ES-I3 (cell line): Measurements from ENCODE around the gene NKAIN2.

Experiments
- H3K36me3 ChIP-seq: 2 replicates; pipeline ENCODE4 v1.6.1; 2013; ENCODE audit warnings: mild to moderate bottlenecking, low read length, control low read depth, moderate library complexity; ENCODE audit not compliant: insufficient read depth
- H3K4me1 ChIP-seq: 2 replicates; pipeline ENCODE4 v1.6.1; 2013; ENCODE audit warnings: mild to moderate bottlenecking, control low read depth, low read length; ENCODE audit not compliant: insufficient read depth
- H3K9ac ChIP-seq: 2 replicates; pipeline ENCODE4 v1.6.1; 2013; ENCODE audit warnings: low read depth, mild to moderate bottlenecking, low read length, moderate library complexity
- H3K9me3 ChIP-seq: 2 replicates; pipeline ENCODE4 v1.6.1; 2013; ENCODE audit warnings: mild to moderate bottlenecking, low read length, moderate library complexity; ENCODE audit not compliant: control insufficient read depth, insufficient read depth

The NKAIN2 gene

DNA sequence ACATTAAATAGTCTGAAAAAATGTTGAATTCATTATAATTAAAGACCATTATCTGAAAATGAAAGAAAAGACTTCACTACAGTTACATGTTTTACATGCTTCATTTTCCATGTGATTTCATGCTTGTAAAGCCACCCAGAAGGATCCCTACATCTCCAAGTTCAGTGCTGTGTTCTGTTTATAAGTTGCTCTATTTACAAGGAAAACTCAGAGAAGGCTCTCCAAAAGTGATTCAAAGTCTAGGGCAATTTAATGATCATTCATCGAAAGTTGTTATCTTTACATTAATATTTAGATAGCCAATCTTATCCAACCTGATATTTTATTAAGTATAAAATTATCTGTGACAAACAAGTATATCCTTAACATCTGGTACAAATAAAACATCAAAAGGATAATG lies 663.7 kb downstream of the NKAIN2 start:
- H3K36me3 ChIP-seq, result no peaks in the 10 kb centered on the region
- peaks cover 3% of the 10 kb centered on the region for H3K4me1 ChIP-seq
- no peak overlapping the region for H3K9ac ChIP-seq
- H3K9me3 ChIP-seq, result no peaks in the 10 kb centered on the region

DNA sequence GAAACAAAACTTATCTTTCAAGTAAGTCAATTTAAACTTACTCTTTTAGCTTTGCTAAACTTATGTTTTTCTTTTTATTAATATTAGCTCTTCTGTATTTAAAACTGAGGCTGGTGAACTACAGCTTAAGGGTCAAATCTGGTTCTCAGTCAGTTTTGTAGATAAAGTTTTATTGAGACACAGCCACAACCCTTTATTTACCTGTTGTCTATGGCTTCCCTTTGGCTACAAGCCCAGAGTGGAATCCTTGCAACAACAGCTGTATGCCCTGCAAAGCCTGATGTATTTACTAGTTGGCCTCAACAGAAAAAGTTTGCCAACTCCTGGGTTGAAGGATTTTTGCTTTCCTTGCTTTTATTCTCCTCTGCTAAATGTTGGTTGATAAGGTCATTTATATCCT lies 667.1 kb downstream of the NKAIN2 start:
- Histone ChIP-seq H3K9me3 (no peaks in the 10 kb centered on the region), H3K36me3 (no peaks in the 10 kb centered on the region), H3K9ac (no peak overlapping the region), H3K4me1 (peaks cover 5% of the 10 kb centered on the region)

DNA sequence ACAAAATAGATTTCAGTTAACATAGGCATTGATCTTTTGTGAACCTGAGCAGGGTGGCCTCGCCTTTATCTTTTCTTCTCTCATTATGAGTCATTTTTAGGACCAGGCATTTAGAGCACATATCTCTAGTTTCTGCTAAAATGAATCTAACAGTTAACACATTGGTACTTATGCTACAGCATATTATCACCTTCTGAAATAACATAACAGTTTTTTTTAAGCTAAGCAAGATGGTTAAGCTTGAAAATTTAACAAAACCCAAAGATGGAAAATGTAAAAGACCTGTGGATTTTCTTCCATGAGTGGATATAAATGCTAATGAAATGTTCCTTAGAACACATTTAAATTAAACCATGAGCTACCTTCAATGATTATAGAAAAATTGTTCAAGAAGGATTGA lies 671.5 kb downstream of the NKAIN2 start:
- H3K36me3 ChIP-seq, result no peaks in the 10 kb centered on the region
- H3K9ac ChIP-seq, result no peak overlapping the region

DNA sequence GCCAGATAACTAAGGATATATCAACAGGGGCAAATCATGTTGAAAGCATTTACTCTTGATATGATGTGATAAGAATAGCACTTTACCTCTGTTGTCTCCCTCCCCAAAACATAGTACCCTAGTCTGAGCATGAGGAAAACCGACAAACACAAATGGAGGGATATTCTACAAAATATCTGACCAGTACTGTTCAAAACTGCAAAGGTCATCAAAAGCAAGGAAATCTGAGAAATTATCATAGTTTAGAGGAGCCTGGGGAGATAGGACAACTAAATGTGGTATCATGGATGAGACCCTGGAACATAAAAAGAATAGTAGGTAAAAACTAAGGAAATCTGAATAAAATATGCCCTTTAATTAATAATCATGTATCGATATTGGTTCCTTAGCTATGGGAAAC lies 675.2 kb downstream of the NKAIN2 start:
- Histone ChIP-seq H3K4me1 (no peaks in the 10 kb centered on the region), H3K9me3 (no peaks in the 10 kb centered on the region), H3K36me3 (no peaks in the 10 kb centered on the region), H3K9ac (no peak overlapping the region)

More for the DNA sequence above, 671.5 kb downstream of the NKAIN2 start:
- H3K4me1 ChIP-seq, result peaks cover 5% of the 10 kb centered on the region
- H3K9me3 ChIP-seq, result no peaks in the 10 kb centered on the region

DNA sequence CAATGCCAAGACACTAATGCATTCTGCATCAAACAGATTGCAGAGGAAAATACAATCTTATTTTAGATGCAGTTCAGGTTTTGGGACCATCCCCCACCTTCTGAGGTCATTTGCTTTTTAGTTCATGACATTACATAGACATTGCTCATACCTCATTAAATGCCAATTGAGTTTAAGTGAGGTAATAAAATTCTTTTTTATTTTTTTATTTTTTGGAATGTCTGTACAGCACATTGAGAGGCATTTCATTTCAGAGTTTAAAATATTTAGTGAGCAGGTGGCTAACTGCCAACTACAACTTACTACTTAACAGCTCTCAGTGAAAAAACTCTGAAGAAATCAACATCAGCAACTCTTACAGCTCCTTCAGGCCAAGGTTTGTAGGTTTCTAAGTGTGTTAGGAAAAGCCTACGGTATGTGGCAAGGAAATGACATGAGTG lies 676.3 kb downstream of the NKAIN2 start:
- no peaks in the 10 kb centered on the region for H3K9me3 ChIP-seq
- no peaks in the 10 kb centered on the region for H3K4me1 ChIP-seq
- no peak overlapping the region for H3K9ac ChIP-seq
- H3K36me3 ChIP-seq, result no peaks in the 10 kb centered on the region

DNA sequence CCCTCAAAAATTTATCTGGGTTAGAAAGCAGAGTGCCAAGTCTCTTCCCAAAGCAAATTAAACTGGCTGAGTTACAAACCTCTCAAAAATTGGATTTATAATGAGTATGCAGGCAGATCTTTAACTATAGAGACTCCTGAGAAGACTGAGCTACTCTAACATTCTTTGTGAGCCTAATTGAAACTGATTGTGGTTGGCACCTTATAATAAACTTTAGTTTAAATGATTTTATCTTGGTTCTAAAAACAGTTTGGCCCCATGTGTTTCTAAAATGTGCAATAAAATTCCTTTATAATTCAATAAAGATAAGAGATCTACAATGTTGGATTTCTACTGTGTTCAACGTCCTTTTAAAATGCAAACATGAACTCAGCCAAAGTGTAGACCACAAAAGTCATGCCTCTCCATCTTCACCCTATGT lies 678.4 kb downstream of the NKAIN2 start:
- Histone ChIP-seq H3K36me3 (no peaks in the 10 kb centered on the region), H3K9ac (no peak overlapping the region), H3K4me1 (no peaks in the 10 kb centered on the region), H3K9me3 (no peaks in the 10 kb centered on the region)

DNA sequence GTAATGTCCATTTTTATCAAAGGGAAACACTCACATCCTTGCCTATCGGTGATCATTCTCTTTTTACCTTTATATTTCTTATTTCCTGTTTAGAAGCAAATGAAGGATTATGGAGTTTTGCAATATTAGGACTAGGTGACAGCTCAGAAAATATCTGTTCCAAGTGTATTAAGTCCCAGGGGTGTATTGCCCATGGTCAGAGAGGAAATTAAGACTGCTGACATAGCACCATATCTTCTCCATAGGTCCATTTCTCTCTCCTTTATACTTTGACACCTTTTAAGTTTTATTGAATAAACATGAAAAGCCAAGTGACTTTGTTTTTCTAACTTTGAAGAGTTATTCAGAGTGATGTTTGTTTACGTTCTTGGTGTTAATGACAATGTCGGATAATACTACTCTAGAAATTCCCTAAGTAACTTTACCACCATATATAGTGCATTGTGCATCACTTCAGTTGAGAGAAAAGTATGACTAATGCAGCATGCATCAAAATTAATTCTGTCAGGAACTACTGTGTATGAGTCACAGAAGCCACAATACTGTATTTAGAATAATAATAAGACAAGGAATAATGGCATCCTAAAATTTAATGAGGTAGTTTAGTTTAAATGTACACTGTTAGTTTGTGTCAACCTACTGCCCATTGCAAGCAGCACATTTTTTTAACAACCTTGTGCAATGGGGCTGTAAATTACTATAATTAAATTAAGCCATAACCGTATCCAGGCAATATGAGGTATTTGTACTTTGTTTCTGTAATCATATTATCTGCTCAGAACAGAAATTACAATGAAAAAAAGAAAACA lies 684.2 kb downstream of the NKAIN2 start:
- H3K4me1 ChIP-seq, result peaks cover 6% of the 10 kb centered on the region; the same call in 1 of the 2 replicates

DNA sequence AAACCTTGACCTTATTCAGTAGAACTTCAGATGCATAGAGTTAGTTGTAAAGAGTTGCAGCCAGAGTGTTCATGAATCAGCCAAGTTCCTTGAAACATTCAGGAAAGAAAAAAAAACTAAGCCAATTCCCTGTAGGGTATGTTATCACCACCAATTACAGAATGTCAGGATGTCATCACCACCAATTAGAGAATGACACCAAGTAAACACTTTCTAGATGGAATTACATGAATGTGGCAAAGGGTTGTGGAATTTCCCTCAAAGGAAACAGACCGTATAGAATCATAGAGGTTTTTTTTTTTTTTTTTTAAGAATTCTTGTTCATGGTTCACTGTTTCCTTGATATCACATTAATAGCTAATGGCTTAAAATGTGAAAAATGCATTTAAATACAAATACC lies 686.5 kb downstream of the NKAIN2 start:
- H3K9ac ChIP-seq, result no peak overlapping the region
- no peaks in the 10 kb centered on the region for H3K36me3 ChIP-seq
- no peaks in the 10 kb centered on the region for H3K9me3 ChIP-seq
- peaks cover 6% of the 10 kb centered on the region; the same call in 1 of the 2 replicates for H3K4me1 ChIP-seq

More for the DNA sequence above, 684.2 kb downstream of the NKAIN2 start:
- no peak overlapping the region for H3K9ac ChIP-seq
- H3K36me3 ChIP-seq, result no peaks in the 10 kb centered on the region
- H3K9me3 ChIP-seq, result no peaks in the 10 kb centered on the region

DNA sequence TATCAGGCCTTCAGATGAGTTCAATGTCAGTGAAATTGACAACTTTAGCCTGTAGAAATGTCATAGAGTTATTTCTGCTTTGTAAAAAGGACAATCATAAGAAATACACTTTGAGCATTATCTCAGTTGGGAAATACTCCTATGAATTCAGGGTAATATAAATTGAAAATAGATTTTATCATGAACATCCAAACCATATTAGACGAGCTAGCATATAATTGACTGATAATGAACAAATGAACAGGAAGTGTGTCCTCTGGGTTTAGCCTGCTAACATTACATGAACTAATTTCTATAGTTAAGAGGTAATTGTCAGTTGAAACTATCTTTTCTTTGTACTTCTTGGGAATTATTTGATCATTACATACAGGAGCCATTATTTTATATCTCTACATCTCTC lies 689.6 kb downstream of the NKAIN2 start:
- Histone ChIP-seq H3K9ac (no peak overlapping the region), H3K4me1 (no peaks in the 10 kb centered on the region), H3K9me3 (no peaks in the 10 kb centered on the region), H3K36me3 (no peaks in the 10 kb centered on the region)

DNA sequence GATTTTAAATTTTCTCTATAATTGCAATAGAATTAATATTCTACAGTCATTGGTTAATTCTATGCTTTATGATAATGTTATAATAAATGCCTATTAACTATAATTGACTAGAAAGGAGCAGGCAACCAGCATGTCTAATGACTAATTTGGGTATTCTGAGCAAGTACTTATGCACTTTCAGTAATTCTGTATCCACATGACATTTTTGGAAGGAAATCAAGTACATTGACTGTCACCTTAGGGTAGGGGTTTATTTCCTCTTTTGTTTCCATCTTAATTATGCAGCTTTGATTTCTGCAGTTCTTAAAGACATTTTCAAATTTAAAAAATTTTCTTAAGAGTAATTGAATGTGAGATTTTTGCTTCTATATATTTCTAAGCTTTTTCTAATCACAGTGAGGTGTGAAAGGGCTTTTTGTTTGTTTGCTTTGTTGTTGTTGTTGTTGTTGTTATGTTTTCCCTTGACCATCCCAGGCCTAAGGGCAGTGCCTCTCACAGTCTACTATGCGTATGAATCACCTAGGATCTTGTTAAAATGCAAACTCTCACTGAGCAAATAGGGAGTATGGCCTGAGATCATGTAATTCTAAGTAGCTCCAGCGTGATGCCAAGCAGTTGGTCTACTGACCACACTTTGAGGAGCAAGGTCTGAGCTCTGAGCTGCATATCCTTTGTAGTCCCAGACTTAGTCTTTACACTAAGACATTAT lies 691.4 kb downstream of the NKAIN2 start:
- Histone ChIP-seq H3K4me1 (no peaks in the 10 kb centered on the region), H3K9me3 (no peaks in the 10 kb centered on the region), H3K9ac (no peak overlapping the region), H3K36me3 (no peaks in the 10 kb centered on the region)

DNA sequence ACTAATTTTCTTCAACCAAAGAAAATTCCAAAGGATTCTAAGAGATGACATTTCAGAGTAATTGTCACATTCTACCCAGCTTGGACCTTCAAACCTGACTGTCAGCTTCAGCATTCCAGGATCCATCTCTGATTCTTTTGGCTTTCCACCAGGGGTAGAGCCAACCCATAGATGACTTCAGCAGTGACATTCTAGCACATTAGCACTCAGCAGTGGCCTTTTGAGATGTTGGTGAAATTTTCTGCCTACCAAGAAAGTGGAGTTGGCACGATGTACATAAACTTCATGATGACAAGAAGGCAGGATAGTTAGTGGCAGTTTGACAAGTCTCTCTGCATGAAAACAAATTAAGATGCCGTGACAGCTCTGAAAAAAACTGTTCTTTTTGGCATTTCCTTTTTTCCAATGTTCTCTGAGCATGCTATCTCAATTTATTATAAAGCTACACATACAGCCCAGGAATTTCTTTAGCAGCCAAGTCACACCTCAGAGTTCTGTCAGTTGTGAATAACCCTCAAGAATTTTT lies 692.1 kb downstream of the NKAIN2 start:
- H3K36me3 ChIP-seq, result no peaks in the 10 kb centered on the region
- H3K4me1 ChIP-seq, result no peaks in the 10 kb centered on the region
- H3K9me3 ChIP-seq, result no peaks in the 10 kb centered on the region
- H3K9ac ChIP-seq, result no peak overlapping the region

DNA sequence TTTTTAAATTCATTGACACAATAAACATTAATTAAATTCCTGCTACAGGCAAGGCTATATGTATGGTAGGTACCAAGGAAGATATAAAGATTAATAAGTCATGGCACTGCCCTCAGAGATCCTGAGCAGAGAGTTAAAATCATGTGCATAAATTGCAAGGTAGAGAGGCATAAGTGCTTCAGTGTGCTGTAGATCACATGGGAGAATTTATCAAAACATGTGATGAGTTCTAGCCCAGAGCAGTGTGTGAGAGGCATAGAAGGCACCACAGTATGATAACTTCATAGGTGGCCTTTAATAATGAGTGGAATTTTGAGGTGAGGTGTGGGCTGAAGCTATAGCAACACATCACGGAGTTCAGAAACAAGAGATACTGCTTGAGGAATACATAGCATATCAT lies 692.7 kb downstream of the NKAIN2 start:
- Histone ChIP-seq H3K9me3 (no peaks in the 10 kb centered on the region), H3K36me3 (no peaks in the 10 kb centered on the region), H3K4me1 (no peaks in the 10 kb centered on the region), H3K9ac (no peak overlapping the region)

DNA sequence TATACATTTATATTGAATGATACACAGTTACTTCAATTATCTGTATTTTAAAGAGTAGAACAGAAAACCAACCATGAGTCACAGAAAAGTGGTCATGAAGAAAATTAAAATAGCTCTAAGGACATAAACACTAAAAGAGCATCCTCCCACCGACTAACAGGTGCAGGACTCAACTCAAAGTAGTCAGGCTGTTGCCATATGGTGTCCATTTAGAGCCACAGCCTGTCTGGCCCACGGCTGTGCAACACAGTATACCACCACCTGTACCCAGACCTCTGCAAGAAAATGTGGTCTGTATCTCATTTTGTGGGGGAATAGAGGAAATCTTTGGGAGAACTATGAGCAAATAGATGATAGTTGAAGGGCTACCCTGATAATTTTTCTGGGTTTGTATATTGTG lies 708.8 kb downstream of the NKAIN2 start:
- no peaks in the 10 kb centered on the region for H3K9me3 ChIP-seq
- H3K36me3 ChIP-seq, result no peaks in the 10 kb centered on the region
- H3K9ac ChIP-seq, result no peak overlapping the region
- H3K4me1 ChIP-seq, result no peaks in the 10 kb centered on the region

DNA sequence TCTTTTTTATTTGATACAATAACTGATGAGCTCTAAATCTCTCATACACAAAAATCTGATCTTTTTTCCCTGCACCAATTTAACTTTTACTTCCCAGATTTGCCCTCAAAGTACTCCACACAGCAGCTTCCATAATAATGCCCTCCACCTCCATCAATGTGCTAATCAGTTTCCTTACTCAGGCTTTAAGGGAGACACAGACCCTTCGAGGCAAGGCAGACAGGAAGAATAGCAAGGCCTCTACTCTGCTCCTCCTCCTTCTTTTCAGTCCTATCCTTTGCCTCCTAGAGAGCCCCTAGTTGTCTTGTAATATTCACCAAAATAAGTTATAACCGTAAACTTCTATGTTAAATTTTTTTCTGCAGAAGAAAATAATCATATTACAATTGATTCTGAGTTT lies 713.7 kb downstream of the NKAIN2 start:
- H3K9ac ChIP-seq, result no peak overlapping the region
- H3K9me3 ChIP-seq, result no peaks in the 10 kb centered on the region
- H3K36me3 ChIP-seq, result no peaks in the 10 kb centered on the region
- no peaks in the 10 kb centered on the region for H3K4me1 ChIP-seq

DNA sequence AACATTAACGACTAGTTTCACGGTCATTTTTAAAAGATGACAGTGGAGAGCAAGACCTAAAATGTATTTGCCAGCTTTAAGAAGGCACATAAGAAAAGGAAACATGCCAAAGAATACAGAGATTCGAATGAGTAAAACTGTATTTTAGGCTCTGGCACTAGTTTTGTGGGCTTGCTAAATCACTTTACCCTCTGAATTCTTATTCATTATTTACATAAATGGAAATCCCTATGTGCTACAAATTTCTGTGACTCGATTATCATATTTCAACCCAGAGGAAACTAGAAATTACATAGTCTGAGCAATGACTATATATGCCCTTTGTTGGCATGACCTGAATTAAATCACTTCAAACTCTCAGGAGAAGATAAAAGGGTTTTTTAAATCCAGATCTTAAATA lies 716.8 kb downstream of the NKAIN2 start:
- Histone ChIP-seq H3K9me3 (no peaks in the 10 kb centered on the region), H3K4me1 (no peaks in the 10 kb centered on the region), H3K36me3 (no peaks in the 10 kb centered on the region), H3K9ac (no peak overlapping the region)
